Placental epithelial cell (primary cell): ENCODE data around the gene PCDHA8. TPM values are rescaled to one million over a fixed set of nuclear protein-coding genes. Genes with fewer than 3 reads are reported as not detected.

Source experiments
- total RNA-seq: library from RNA; depleted of rRNA; stranded (reverse); fragments of >200 nt; gene quantifications from 2 replicates; pipeline ENCODE4 v1.2.3, GENCODE V29; 2012

Gene PCDHA8
- total RNA-seq, 1 donor, result 0.39 TPM

Other genes with a start within 250 kb of the PCDHA8 start
- gene CD14, start 208.0 kb upstream of the PCDHA8 start, total RNA-seq, result 0.33 TPM in 1 of 2 replicates, not detected in the other
- gene TMCO6, start 201.7 kb upstream of the PCDHA8 start, total RNA-seq, result 7.8 and 9.0 TPM in 2 replicates
- 28.8 and 44.4 TPM in 2 replicates for gene NDUFA2, start 193.6 kb upstream of the PCDHA8 start, total RNA-seq
- 76.9 and 102 TPM in 2 replicates for gene IK, start 193.4 kb upstream of the PCDHA8 start, total RNA-seq
- 31.0 and 37.1 TPM in 2 replicates for gene WDR55, start 176.3 kb upstream of the PCDHA8 start, total RNA-seq
- 0.76 and 0.79 TPM in 2 replicates for gene DND1, start 167.6 kb upstream of the PCDHA8 start, total RNA-seq
- 45.1 and 53.8 TPM in 2 replicates for gene HARS1, start 149.8 kb upstream of the PCDHA8 start, total RNA-seq
- 38.0 and 47.9 TPM in 2 replicates for gene HARS2, start 149.7 kb upstream of the PCDHA8 start, total RNA-seq
- gene ZMAT2, start 140.7 kb upstream of the PCDHA8 start, total RNA-seq, result 26.1 and 40.8 TPM in 2 replicates
- gene PCDHA1, start 55.0 kb upstream of the PCDHA8 start, total RNA-seq, result not detected in 2 replicates
- gene PCDHA2, start 46.3 kb upstream of the PCDHA8 start, total RNA-seq, result under 0.01 TPM in 1 of 2 replicates, not detected in the other
- 0.11 and 0.39 TPM in 2 replicates for gene PCDHA3, start 40.1 kb upstream of the PCDHA8 start, total RNA-seq
- 0.79 and 0.87 TPM in 2 replicates for gene PCDHA4, start 34.1 kb upstream of the PCDHA8 start, total RNA-seq
- gene PCDHA5, start 19.6 kb upstream of the PCDHA8 start, total RNA-seq, result under 0.01 and 0.11 TPM in 2 replicates
- gene PCDHA6, start 13.2 kb upstream of the PCDHA8 start, total RNA-seq, result 0.22 and 0.39 TPM in 2 replicates
- 0.54 and 1.2 TPM in 2 replicates for gene PCDHA7, start 6.9 kb upstream of the PCDHA8 start, total RNA-seq
- gene PCDHA9, start 7.2 kb downstream of the PCDHA8 start, total RNA-seq, result under 0.01 TPM in 2 replicates
- 0.11 and 0.39 TPM in 2 replicates for gene PCDHA10, start 14.7 kb downstream of the PCDHA8 start, total RNA-seq
- under 0.01 and 0.11 TPM in 2 replicates for gene PCDHA11, start 27.8 kb downstream of the PCDHA8 start, total RNA-seq
- gene PCDHA12, start 34.1 kb downstream of the PCDHA8 start, total RNA-seq, result under 0.01 and 0.11 TPM in 2 replicates
- 0.11 and 0.39 TPM in 2 replicates for gene PCDHA13, start 40.9 kb downstream of the PCDHA8 start, total RNA-seq
- gene PCDHAC1, start 85.1 kb downstream of the PCDHA8 start, total RNA-seq, result 0.39 TPM in 1 of 2 replicates, not detected in the other
- 0.39 TPM in 1 of 2 replicates, not detected in the other for gene PCDHAC2, start 125.3 kb downstream of the PCDHA8 start, total RNA-seq
- gene PCDHB1, start 210.2 kb downstream of the PCDHA8 start, total RNA-seq, result not detected in 2 replicates